Astrocyte (in vitro differentiated cells and primary cell): ENCODE data around the gene TSPAN15.

Experiments
- CTCF ChIP-seq: IDR thresholded peaks from 2 replicates; pipeline ENCODE4 v1.5.1; 2011; ENCODE audit warnings: low read depth, mild to moderate bottlenecking, inconsistent platforms, low read length, moderate library complexity; ENCODE audit not compliant: insufficient read depth
- EZH2 ChIP-seq: IDR thresholded peaks from 2 replicates; pipeline ENCODE4 v1.6.1; 2012; ENCODE audit warnings: mild to moderate bottlenecking, low read length, inconsistent platforms; ENCODE audit not compliant: insufficient read depth

- TF ChIP-seq CTCF (no peak), EZH2 (no peak)
Measured at GRCh38 chr10:69472544-69472943, 21.3 kb downstream of the TSPAN15 start.
